HepG2 (cell line): ENCODE data around the gene ARHGEF40. TPM values are rescaled to one million over a fixed set of nuclear protein-coding genes. Genes with fewer than 3 reads are reported as not detected.

Experiments used
- BCL6 ChIP-seq: IDR thresholded peaks from 2 replicates; pipeline ENCODE4 v1.6.1; 2016; ENCODE audit warnings: missing genetic modification reagents, missing compliant biosample characterization
- CEBPG ChIP-seq: IDR thresholded peaks from 2 replicates; pipeline ENCODE4 v1.6.1; 2016
- CREB1 ChIP-seq, 2 experiments: fragments of 450-650 bp in 1 of 2; IDR thresholded peaks; 2 replicates each; pipeline ENCODE4 v1.6.1; 2016 to 2017; ENCODE audit warnings: control low read depth in 1 of 2, mild to moderate bottlenecking in 1 of 2, missing compliant biosample characterization in 1 of 2, missing genetic modification characterization in 1 of 2
- FOXO4 ChIP-seq: sonication (generic); formaldehyde crosslinking; conservative IDR thresholded peaks from 2 replicates; pipeline ENCODE4 v1.8.1; 2023; ENCODE audit warnings: missing genetic modification reagents
- GATAD1 ChIP-seq: IDR thresholded peaks from 2 replicates; pipeline ENCODE4 v1.6.1; 2016; ENCODE audit warnings: missing genetic modification reagents, missing compliant biosample characterization
- KDM6A ChIP-seq: IDR thresholded peaks from 2 replicates; pipeline ENCODE4 v1.6.1; 2016; ENCODE audit warnings: low read depth
- KLF6 ChIP-seq: IDR thresholded peaks from 2 replicates; pipeline ENCODE4 v1.8.0; 2016; ENCODE audit warnings: missing biosample characterization, missing genetic modification reagents
- MTF2 ChIP-seq: sonication (generic); formaldehyde crosslinking; IDR thresholded peaks from 2 replicates; pipeline ENCODE4 v1.5.0; 2020; ENCODE audit warnings: missing genetic modification reagents, borderline replicate concordance
- MXD1 ChIP-seq: sonication (generic); formaldehyde crosslinking; IDR thresholded peaks from 2 replicates; pipeline ENCODE4 v1.4.0; 2020; ENCODE audit warnings: mild to moderate bottlenecking, missing genetic modification reagents
- NFYB ChIP-seq: sonication (generic); formaldehyde crosslinking; IDR thresholded peaks from 2 replicates; pipeline ENCODE4 v1.4.0; 2020; ENCODE audit warnings: missing genetic modification reagents
- NONO ChIP-seq, 2 experiments: fragments of 450-650 bp in 1 of 2; sonication (generic) in 1 of 2; formaldehyde crosslinking in 1 of 2; IDR thresholded peaks in 1 of 2; conservative IDR thresholded peaks in 1 of 2; 2 replicates each; pipeline versions ENCODE4 v1.6.1 to v1.8.0; 2017 to 2022; ENCODE audit warnings: mild to moderate bottlenecking in 1 of 2, missing genetic modification reagents in 1 of 2, moderate library complexity in 1 of 2
- NR2F6 ChIP-seq, 2 experiments: IDR thresholded peaks; 2 replicates each; pipeline ENCODE4 v1.6.1; 2016; ENCODE audit warnings: antibody characterized with exemption in 1 of 2, mild to moderate bottlenecking in 1 of 2
- REPIN1 ChIP-seq: sonication (generic); formaldehyde crosslinking; IDR thresholded peaks from 2 replicates; pipeline ENCODE4 v1.8.0; 2022; ENCODE audit warnings: missing genetic modification reagents, low read depth, mild to moderate bottlenecking, borderline replicate concordance
- SMC3 ChIP-seq: IDR thresholded peaks from 2 replicates; pipeline ENCODE4 v1.6.1; 2011; ENCODE audit warnings: low read length, improper control_type of control experiment
- SP140L ChIP-seq: sonication (generic); formaldehyde crosslinking; IDR thresholded peaks from 2 replicates; pipeline ENCODE4 v1.4.0; 2020; ENCODE audit warnings: missing genetic modification reagents, borderline replicate concordance
- UBTF ChIP-seq: sonication (generic); formaldehyde crosslinking; IDR thresholded peaks from 2 replicates; pipeline ENCODE4 v1.4.0; 2020; ENCODE audit warnings: mild to moderate bottlenecking, missing genetic modification reagents
- ZEB1 ChIP-seq: IDR thresholded peaks from 2 replicates; pipeline ENCODE4 v1.6.1; 2012; ENCODE audit warnings: mild to moderate bottlenecking, low read depth, inconsistent platforms; ENCODE audit not compliant: insufficient replicate concordance
- ZNF264 ChIP-seq: sonication (generic); formaldehyde crosslinking; IDR thresholded peaks from 2 replicates; pipeline ENCODE4 v1.4.0; 2020; ENCODE audit warnings: missing genetic modification reagents
- ZNF354B ChIP-seq: sonication (generic); formaldehyde crosslinking; IDR thresholded peaks from 2 replicates; pipeline ENCODE4 v1.8.0; 2022; ENCODE audit warnings: mild to moderate bottlenecking, missing genetic modification reagents
- ZNF572 ChIP-seq: sonication (generic); formaldehyde crosslinking; IDR thresholded peaks from 2 replicates; pipeline ENCODE4 v1.5.1; 2020; ENCODE audit warnings: mild to moderate bottlenecking, missing genetic modification reagents
- ZNF607 ChIP-seq: sonication (generic); formaldehyde crosslinking; IDR thresholded peaks from 2 replicates; pipeline ENCODE4 v1.5.1; 2020; ENCODE audit warnings: missing genetic modification reagents, mild to moderate bottlenecking, borderline replicate concordance
- ZNF616 ChIP-seq: sonication (generic); formaldehyde crosslinking; IDR thresholded peaks from 2 replicates; pipeline ENCODE4 v1.5.0; 2020; ENCODE audit warnings: low read depth, mild to moderate bottlenecking, missing genetic modification reagents
- ZNF839 ChIP-seq: sonication (generic); formaldehyde crosslinking; IDR thresholded peaks from 2 replicates; pipeline ENCODE4 v1.4.0; 2020; ENCODE audit warnings: missing genetic modification reagents, mild to moderate bottlenecking, borderline replicate concordance
- polyA plus RNA-seq, 8 experiments: library from polyadenylated mRNA; depleted of rRNA in 3 of 8; stranded (reverse) in 7 of 8; unstranded in 1 of 8; fragments of >200 nt; fragmentation: Illumina TruSeq in 4 of 8; extraction: Trizol in 4 of 8; gene quantifications; 2 replicates each; pipeline versions ENCODE4 v1.2.1 to v1.2.3, GENCODE V29; 2011 to 2016; ENCODE audit warnings: low read depth in 4 of 8, missing spikeins in 1 of 8, mixed read lengths in 1 of 8; ENCODE audit not compliant: insufficient read depth in 1 of 8
- total RNA-seq, 5 experiments: library from RNA; depleted of rRNA; stranded (reverse); fragments of >200 nt; fragmentation: Illumina TruSeq; extraction: Trizol; gene quantifications; 2 replicates each; pipeline ENCODE4 v1.2.3, GENCODE V29; 2016; ENCODE audit warnings: low read depth in 1 of 5
- TF ChIP-seq, protein P1 (sequence below): IDR thresholded peaks from 2 replicates; pipeline ENCODE4 v1.6.1; 2018; ENCODE audit warnings: missing genetic modification reagents, mild to moderate bottlenecking, missing compliant biosample characterization

Gene ARHGEF40
- total and polyA plus RNA-seq, 2 of the 13 experiments (the other 11 are each of a cell fraction or from before 2014, with no cell fraction given) = 28.1 to 78.1 TPM

- TF ChIP-seq UBTF (CRISPR knock-in tag) (peak; percentile 55; the same call in 1 of the 2 replicates), REPIN1 (CRISPR knock-in tag) (peak; percentile 82; the same call in 1 of the 2 replicates), SMC3 (peak; percentile 96), ZNF839 (CRISPR knock-in tag) (0 out of 2 replicates have a peak, but pooled peaks have one; percentile 49), CREB1 (IDR thresholded peaks at IDR 0.05) (peak; percentile 86), CREB1 (CRISPR knock-in tag; IDR thresholded peaks at IDR 0.05) (peak; percentile 47; the same call in 1 of the 2 replicates), ZNF616 (0 out of 2 replicates have a peak, but pooled peaks have one; percentile 51), SP140L (0 out of 2 replicates have a peak, but pooled peaks have one; percentile 81), CEBPG (CRISPR knock-in tag) (peak; percentile 54; the same call in 1 of the 2 replicates), BCL6 (CRISPR knock-in tag) (peak; percentile 48; the same call in 1 of the 2 replicates), ZNF264 (CRISPR knock-in tag) (peak; percentile 69; the same call in 1 of the 2 replicates), NR2F6 (IDR thresholded peaks at IDR 0.05) (peak; percentile 63), NR2F6 (CRISPR knock-in tag; IDR thresholded peaks at IDR 0.05) (peak; percentile 78), ZNF607 (CRISPR knock-in tag) (peak; percentile 57; the same call in 1 of the 2 replicates), MXD1 (CRISPR knock-in tag) (peak; percentile 63; the same call in 1 of the 2 replicates), KLF6 (CRISPR knock-in tag) (peak; percentile 41), NFYB (CRISPR knock-in tag) (no peak), GATAD1 (CRISPR knock-in tag) (peak; percentile 70; the same call in 1 of the 2 replicates), FOXO4 (CRISPR knock-in tag) (no peak), NONO (IDR thresholded peaks at IDR 0.05) (no peak), NONO (CRISPR knock-in tag; conservative IDR thresholded peaks at IDR 0.05) (peak; percentile 83; the same call in 1 of the 2 replicates), ZNF572 (CRISPR knock-in tag) (no peak), ZEB1 (no peak), ZNF354B (0 out of 2 replicates have a peak, but pooled peaks have one; percentile 15), KDM6A (CRISPR knock-in tag) (no peak), MTF2 (0 out of 2 replicates have a peak, but pooled peaks have one; percentile 49)
- TF ChIP-seq, protein P1, sequence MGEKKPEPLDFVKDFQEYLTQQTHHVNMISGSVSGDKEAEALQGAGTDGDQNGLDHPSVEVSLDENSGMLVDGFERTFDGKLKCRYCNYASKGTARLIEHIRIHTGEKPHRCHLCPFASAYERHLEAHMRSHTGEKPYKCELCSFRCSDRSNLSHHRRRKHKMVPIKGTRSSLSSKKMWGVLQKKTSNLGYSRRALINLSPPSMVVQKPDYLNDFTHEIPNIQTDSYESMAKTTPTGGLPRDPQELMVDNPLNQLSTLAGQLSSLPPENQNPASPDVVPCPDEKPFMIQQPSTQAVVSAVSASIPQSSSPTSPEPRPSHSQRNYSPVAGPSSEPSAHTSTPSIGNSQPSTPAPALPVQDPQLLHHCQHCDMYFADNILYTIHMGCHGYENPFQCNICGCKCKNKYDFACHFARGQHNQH (CRISPR knock-in tag) = peak; percentile 75
These were observed 36.6 kb downstream of the ARHGEF40 start (continued) for GRCh38 chr14:21106498-21107282.
